ENCODE data around the gene CMTM8.

The CMTM8 gene

DNA sequence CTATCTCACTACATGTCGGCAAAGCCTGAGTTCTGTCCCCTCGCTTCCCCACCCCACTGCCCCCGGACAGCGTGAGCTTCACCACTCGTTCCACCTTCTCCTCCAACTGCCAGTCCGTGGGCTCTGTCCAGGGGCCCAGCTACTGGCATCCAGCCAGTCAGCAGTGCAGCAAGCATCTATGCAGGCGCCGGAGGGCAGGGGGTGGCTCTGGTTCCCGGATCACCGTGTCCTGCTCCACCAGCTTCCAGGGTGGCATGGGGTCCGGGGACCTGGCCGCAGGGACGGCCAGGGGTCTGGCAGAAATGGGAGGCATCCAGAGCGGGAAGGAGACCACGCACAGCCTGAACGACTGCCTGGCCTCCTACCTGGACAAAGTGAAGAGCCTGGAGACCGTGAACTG is 20.4 kb downstream of the CMTM8 start:
- DNase-seq (ENCODE audit: extremely low spot score), result no peak
- ChIA-PET POLR2A (no interaction called here), CTCF (interaction anchor here (1.1 kb wide), 1 partner anchor 31 kb away, joined by 3 read pairs; no protein-coding TSS in a partner anchor)
- TF ChIP-seq, protein P1, sequence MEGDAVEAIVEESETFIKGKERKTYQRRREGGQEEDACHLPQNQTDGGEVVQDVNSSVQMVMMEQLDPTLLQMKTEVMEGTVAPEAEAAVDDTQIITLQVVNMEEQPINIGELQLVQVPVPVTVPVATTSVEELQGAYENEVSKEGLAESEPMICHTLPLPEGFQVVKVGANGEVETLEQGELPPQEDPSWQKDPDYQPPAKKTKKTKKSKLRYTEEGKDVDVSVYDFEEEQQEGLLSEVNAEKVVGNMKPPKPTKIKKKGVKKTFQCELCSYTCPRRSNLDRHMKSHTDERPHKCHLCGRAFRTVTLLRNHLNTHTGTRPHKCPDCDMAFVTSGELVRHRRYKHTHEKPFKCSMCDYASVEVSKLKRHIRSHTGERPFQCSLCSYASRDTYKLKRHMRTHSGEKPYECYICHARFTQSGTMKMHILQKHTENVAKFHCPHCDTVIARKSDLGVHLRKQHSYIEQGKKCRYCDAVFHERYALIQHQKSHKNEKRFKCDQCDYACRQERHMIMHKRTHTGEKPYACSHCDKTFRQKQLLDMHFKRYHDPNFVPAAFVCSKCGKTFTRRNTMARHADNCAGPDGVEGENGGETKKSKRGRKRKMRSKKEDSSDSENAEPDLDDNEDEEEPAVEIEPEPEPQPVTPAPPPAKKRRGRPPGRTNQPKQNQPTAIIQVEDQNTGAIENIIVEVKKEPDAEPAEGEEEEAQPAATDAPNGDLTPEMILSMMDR (IDR thresholded peaks at IDR 0.05; ENCODE audit: control extremely low read depth, extremely low read depth, low read depth, missing control alignments), result no peak

DNA sequence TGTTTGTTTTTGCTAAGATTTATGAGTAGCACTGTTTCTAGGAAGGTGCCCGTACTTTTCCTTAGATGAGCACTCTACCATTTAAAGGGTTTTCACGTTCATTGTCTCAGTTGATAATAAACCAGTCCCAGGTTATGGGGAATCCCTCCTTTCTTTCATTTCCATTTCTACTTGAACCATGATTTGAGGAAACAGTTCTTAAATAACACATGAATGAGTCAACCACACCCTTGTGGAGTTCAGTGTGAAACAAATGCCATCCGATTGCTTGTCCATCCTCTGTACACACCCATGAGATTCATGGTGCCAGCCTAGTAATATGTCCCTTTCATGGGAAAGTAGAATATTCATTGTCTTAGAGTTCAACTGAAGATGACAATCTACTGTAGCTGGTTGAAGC is 23.1 kb downstream of the CMTM8 start:
- ChIA-PET POLR2A (no interaction called here), CTCF (interaction anchor here (1.2 to 1.5 kb wide), 2 partner anchors 12 to 244 kb away, joined by 3 to 4 read pairs; no protein-coding TSS in a partner anchor)
- DNase-seq (ENCODE audit: extremely low spot score), result no peak
- TF ChIP-seq, protein P1 (IDR thresholded peaks at IDR 0.05; ENCODE audit: control extremely low read depth, extremely low read depth, low read depth, missing control alignments), result no peak

DNA sequence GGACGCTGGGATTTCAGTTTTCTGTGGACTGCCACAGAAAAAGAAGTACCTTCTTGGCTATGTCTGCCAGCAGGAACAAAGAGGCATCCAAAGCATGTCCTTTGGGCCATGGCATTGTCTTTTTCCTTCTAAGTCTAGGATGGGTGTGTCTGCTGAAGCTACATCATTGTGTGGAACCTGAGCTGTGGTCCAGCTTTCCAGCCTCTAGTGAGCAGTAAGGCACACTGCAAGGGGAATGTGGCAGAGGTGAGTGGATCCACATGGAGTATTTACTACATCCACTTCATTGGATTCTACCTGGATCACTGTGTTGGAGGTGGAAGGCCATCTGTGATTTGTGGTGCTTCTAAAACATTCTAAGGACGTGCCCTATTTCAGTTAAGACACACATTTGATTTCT is 23.7 kb downstream of the CMTM8 start:
- CTCF ChIA-PET, result interaction anchor here (1.2 to 1.5 kb wide), 2 partner anchors 11 to 244 kb away, joined by 3 to 4 read pairs; no protein-coding TSS in a partner anchor
- POLR2A ChIA-PET, result no interaction called here
- DNase-seq (ENCODE audit: extremely low spot score), result no peak
- TF ChIP-seq, protein P1 (IDR thresholded peaks at IDR 0.05; ENCODE audit: control extremely low read depth, extremely low read depth, low read depth, missing control alignments), result no peak

DNA sequence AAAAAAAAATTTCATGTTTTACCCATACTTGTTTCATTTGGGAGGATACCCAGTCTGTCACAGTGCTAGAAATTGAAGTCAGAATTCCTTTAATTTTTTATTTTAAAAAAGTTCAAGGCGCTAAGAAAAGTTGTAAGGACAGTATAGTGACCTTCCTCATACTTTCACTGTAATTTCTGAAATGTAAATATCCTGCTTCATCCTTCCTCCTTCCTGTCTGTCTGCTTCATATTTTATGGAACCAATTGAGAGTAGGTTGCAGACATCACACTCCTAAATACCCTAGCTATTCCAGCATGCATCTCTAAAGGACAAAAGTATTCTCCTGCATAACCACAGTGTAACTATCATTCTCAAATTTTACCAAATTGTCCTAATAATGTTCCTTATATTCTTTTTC is 35.8 kb downstream of the CMTM8 start:
- no peak for DNase-seq (ENCODE audit: extremely low spot score)
- ChIA-PET POLR2A (no interaction called here), CTCF (interaction anchor here (1.2 to 2.7 kb wide), 3 partner anchors 12 to 24 kb away, joined by 4 to 8 read pairs (median 4); no protein-coding TSS in a partner anchor)
- TF ChIP-seq, protein P1 (IDR thresholded peaks at IDR 0.05; ENCODE audit: control extremely low read depth, extremely low read depth, low read depth, missing control alignments), result no peak

DNA sequence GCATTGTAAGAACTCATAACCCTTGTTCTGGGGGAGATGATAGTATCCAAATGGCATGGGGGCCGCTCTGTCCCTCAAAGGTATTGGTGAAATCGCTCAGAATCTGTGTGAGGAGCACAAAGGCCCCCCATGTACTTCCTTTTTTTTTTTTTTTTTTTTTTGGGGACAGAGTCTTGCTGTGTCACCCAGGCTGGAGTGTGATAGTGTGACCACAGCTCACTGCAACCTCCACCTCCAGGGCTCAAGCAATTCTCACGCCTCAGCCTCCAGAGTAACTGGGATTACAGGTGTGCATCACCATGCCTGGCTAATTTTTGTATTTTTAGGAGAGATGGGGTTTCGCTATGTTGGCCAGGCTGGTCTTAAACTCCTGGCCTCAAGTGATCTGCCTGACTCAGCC is 37.0 kb downstream of the CMTM8 start:
- TF ChIP-seq, protein P1 (IDR thresholded peaks at IDR 0.05; ENCODE audit: control extremely low read depth, extremely low read depth, low read depth, missing control alignments), result no peak
- POLR2A ChIA-PET, result no interaction called here
- DNase-seq (ENCODE audit: extremely low spot score), result no peak
- CTCF ChIA-PET, result interaction anchor here (1.2 to 2.7 kb wide), 2 partner anchors 20 to 23 kb away, joined by 4 to 8 read pairs; no protein-coding TSS in a partner anchor

DNA sequence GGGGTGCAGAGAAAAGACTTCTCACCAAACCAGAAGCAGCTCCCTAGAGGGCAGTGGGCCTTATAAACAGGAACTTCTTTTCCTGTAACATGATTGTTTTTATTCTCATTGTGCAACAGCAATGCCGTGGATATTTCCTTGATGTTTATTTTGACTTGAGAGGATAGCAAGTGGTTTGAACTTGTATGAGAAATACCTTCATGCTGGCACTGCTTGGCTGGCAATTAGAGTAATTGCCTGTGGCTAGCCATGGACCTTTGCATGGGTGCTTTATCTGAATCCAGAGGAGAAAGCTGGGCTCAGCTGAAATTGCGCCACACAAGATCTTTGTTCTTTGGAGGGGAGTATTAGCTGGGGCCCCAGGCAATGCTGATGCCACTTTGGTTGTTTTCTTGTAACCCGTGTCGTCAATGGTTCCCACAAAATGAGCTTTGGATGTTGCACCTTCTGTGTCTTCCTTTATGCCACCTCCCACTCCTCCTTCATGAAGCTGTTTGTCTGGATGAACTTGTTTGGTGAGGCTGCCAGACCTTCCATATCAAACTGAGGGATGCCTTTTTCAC is 37.9 kb downstream of the CMTM8 start:
- TF ChIP-seq, protein P1 (IDR thresholded peaks at IDR 0.05; ENCODE audit: control extremely low read depth, extremely low read depth, low read depth, missing control alignments), result no peak
- DNase-seq (ENCODE audit: extremely low spot score), result no peak
- POLR2A ChIA-PET, result no interaction called here
- CTCF ChIA-PET, result interaction anchor here (0.8 to 2.7 kb wide), 2 partner anchors 19 to 95 kb away, joined by 3 to 8 read pairs; no protein-coding TSS in a partner anchor

Measured in GM10248 (cell line).